Colonic mucosa (tissue), 4 donors: ENCODE results near the gene SH3D19. TPM values are rescaled to one million over a fixed set of nuclear protein-coding genes. Genes with fewer than 3 reads are reported as not detected.

Source experiments
- DNase-seq: peaks from one replicate; pipeline ENCODE4 v3.0.0-alpha.2; 2020
- H3K27ac ChIP-seq: fragments of 200-600 bp; one replicate; pipeline ENCODE4 v1.8.0; 2021
- H3K27me3 ChIP-seq: fragments of 200-600 bp; one replicate; pipeline ENCODE4 v1.8.0; 2021
- H3K36me3 ChIP-seq: fragments of 200-600 bp; one replicate; pipeline ENCODE4 v1.8.0; 2021
- H3K4me1 ChIP-seq: fragments of 200-600 bp; one replicate; pipeline ENCODE4 v1.8.0; 2021; ENCODE audit warnings: mild to moderate bottlenecking
- H3K4me3 ChIP-seq: fragments of 200-600 bp; one replicate; pipeline ENCODE4 v1.8.0; 2021
- H3K9ac ChIP-seq, 2 donors: one replicate each; pipeline ENCODE4 v1.7.0; 2013; ENCODE audit warnings: control low read depth in 2 of 2, low read depth in 2 of 2, low read length in 2 of 2
- H3K9me3 ChIP-seq: fragments of 200-600 bp; one replicate; pipeline ENCODE4 v1.8.0; 2021
- CTCF ChIP-seq: fragments of 200-600 bp; IDR thresholded peaks from one replicate; pipeline ENCODE4 v1.8.0; 2022; ENCODE audit warnings: antibody characterized with exemption, mild to moderate bottlenecking
- intact Hi-C: fragments of 100-400 bp; cut with DNase I; formaldehyde crosslinking; loops from one replicate; pipeline ENCODE4 v1.14.1; 2022
- total RNA-seq, 2 donors: library from RNA; stranded (reverse); fragmentation: NEBNext Ultra II Directional in 1 of 2; extraction: Animal tissue kit (Norgen Biotek cat#: 25700) in 1 of 2; gene quantifications; one replicate each; pipeline ENCODE4 v1.2.1, GENCODE V29; 2021
- donor health status: healthy.
- donor health status: DM: no; HTN: no; CAD: no.
- donor health status: DM: no; HTN: no; CAD: no.

SH3D19 gene
- total RNA-seq, 2 donors from 2014 or later = 75.5 to 104 TPM

GRCh38 chr4:151114986-151115385, 210.4 kb downstream of the SH3D19 start:
- no peak overlapping the region for H3K27ac ChIP-seq
- H3K4me3 ChIP-seq = no peak overlapping the region
- H3K9me3 ChIP-seq = no peaks in the 10 kb centered on the region
- no peaks in the 10 kb centered on the region for H3K4me1 ChIP-seq
- no peaks in the 10 kb centered on the region for H3K27me3 ChIP-seq
- TF ChIP-seq CTCF = no peak
- no peak overlapping the region for H3K9ac ChIP-seq
- no peak for DNase-seq
- H3K36me3 ChIP-seq = no peaks in the 10 kb centered on the region
- intact Hi-C loops = loop anchor here (5.0 kb wide), 1 partner anchor 247 kb away; no protein-coding TSS in a partner anchor

GRCh38 chr4:151114338-151114737, 211.1 kb downstream of the SH3D19 start:
- intact Hi-C loops = no loop called here
- no peak for DNase-seq

GRCh38 chr4:151110236-151110635, 215.2 kb downstream of the SH3D19 start:
- TF ChIP-seq CTCF = no peak
- intact Hi-C loops = no loop called here

More at GRCh38 chr4:151114338-151114737, 211.1 kb downstream of the SH3D19 start:
- H3K36me3 ChIP-seq = no peaks in the 10 kb centered on the region
- H3K4me3 ChIP-seq = no peak overlapping the region
- no peaks in the 10 kb centered on the region for H3K9me3 ChIP-seq
- no peaks in the 10 kb centered on the region for H3K27me3 ChIP-seq
- no peak overlapping the region for H3K27ac ChIP-seq
- no peaks in the 10 kb centered on the region for H3K4me1 ChIP-seq
- no peak for TF ChIP-seq CTCF
- no peak overlapping the region for H3K9ac ChIP-seq

GRCh38 chr4:151107063-151107462, 218.3 kb downstream of the SH3D19 start:
- intact Hi-C loops = no loop called here
- no peaks in the 10 kb centered on the region for H3K27me3 ChIP-seq
- no peak overlapping the region for H3K9ac ChIP-seq
- no peaks in the 10 kb centered on the region for H3K4me1 ChIP-seq
- no peaks in the 10 kb centered on the region for H3K9me3 ChIP-seq
- H3K36me3 ChIP-seq = peaks cover 20% of the 10 kb centered on the region
- H3K27ac ChIP-seq = no peak overlapping the region
- no peak for TF ChIP-seq CTCF
- DNase-seq = no peak
- H3K4me3 ChIP-seq = no peak overlapping the region

More at GRCh38 chr4:151110236-151110635, 215.2 kb downstream of the SH3D19 start:
- H3K9ac ChIP-seq = no peak overlapping the region
- no peaks in the 10 kb centered on the region for H3K9me3 ChIP-seq
- H3K4me3 ChIP-seq = no peak overlapping the region
- peaks cover under 1% of the 10 kb centered on the region for H3K36me3 ChIP-seq
- no peaks in the 10 kb centered on the region for H3K27me3 ChIP-seq
- no peak for DNase-seq
- H3K27ac ChIP-seq = no peak overlapping the region
- H3K4me1 ChIP-seq = no peaks in the 10 kb centered on the region

GRCh38 chr4:151105454-151106032, 219.9 kb downstream of the SH3D19 start:
- DNase-seq = no peak
- peaks cover 20% of the 10 kb centered on the region for H3K36me3 ChIP-seq
- peaks cover 4% of the 10 kb centered on the region for H3K4me1 ChIP-seq
- TF ChIP-seq CTCF = no peak
- H3K9me3 ChIP-seq = no peaks in the 10 kb centered on the region
- H3K27me3 ChIP-seq = no peaks in the 10 kb centered on the region
- no peak overlapping the region for H3K9ac ChIP-seq
- intact Hi-C loops = no loop called here
- H3K4me3 ChIP-seq = no peak overlapping the region
- no peak overlapping the region for H3K27ac ChIP-seq
